ENCODE data around the gene LARP6. TPM values are rescaled to one million over a fixed set of nuclear protein-coding genes. Genes with fewer than 3 reads are reported as not detected.

LARP6 gene
- total and polyA plus RNA-seq, 4 donors = 4.2 to 8.7 (median 6.8) TPM

DNA sequence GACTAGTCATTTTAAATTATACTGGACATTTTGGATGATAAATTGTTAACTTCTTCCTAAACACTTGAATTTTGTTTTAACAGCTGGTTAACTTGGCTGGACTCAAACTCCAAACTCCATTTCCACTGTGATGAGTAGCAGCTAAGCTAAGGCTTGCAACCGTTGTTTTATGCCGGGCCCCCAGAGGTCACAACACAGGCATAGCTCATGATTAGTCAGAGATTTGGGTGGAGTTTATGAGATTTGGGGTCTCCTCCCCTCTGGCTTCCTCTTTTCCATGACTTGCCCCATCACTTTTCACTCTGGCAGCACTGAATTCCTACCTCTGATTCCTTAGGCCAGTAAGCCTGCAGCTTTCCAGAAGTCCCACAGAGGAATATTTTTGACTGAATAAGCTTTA, 25.4 kb upstream of the LARP6 start:
- Histone ChIP-seq H3K27ac (ENCODE audit: low read depth in 1 of 2, low read length in 1 of 2) (no peak overlapping the region), H3K36me3 (ENCODE audit: control insufficient read depth in 4 of 4, insufficient read depth in 4 of 4, low read length in 4 of 4) (no peaks in the 10 kb centered on the region), H3K4me1 (ENCODE audit: control insufficient read depth in 5 of 5, insufficient read depth in 5 of 5, low read length in 5 of 5) (peaks cover 0 to 3% (median 0%) of the 10 kb centered on the region in 5 donors), H3K4me3 (no peak overlapping the region), H3K27me3 (ENCODE audit: control insufficient read depth in 3 of 3, insufficient read depth in 3 of 3, low read length in 2 of 3) (no peaks in the 10 kb centered on the region), H3K9ac (ENCODE audit: insufficient read depth in 1 of 2, low read length in 2 of 2) (no peak overlapping the region), H3K9me3 (ENCODE audit: control insufficient read depth in 4 of 4, insufficient read depth in 3 of 4, low read length in 3 of 4) (no peaks in the 10 kb centered on the region)
- no peak for TF ChIP-seq CTCF (IDR thresholded peaks at IDR 0.05; ENCODE audit: control extremely low read depth, extremely low read depth)
- WGBS, 2 donors = 78 to 87% methylated on average over 2 of the region's 2 CpGs
- ATAC-seq (ENCODE audit: insufficient read depth, low FRiP score) (no peak), DNase-seq (no peak)

GRCh38 chr15:70876683-70877082, 22.7 kb upstream of the LARP6 start:
- no peak for DNase-seq
- no peaks in the 10 kb centered on the region for H3K36me3 ChIP-seq (ENCODE audit: control insufficient read depth in 4 of 4, insufficient read depth in 4 of 4, low read length in 4 of 4)
- 76 to 84% methylated on average over 2 of the region's 2 CpGs for WGBS, 2 donors

DNA sequence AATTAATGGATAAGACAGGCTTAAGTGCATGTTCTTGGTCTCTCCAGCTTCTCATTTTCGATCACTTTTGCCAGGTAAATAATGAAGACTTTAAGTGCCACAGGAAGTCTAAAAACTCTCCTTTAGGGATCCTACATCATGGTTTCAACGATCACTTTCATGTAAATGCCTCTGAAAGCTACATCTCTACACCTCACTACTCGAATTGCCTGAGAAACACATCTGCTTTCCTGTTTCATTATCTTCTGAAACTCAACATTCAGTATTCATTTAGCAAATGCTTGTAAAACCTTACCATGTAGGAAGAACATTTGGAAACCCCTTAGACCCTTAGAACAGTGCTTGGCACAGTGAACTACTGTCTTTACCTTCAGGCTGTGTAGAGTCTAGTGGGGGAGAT, 22.1 kb upstream of the LARP6 start:
- H3K27me3 ChIP-seq (ENCODE audit: control insufficient read depth in 3 of 3, insufficient read depth in 3 of 3, low read length in 2 of 3) = no peaks in the 10 kb centered on the region
- H3K9ac ChIP-seq (ENCODE audit: insufficient read depth in 1 of 2, low read length in 2 of 2) = no peak overlapping the region
- ATAC-seq (ENCODE audit: insufficient read depth, low FRiP score) (no peak), DNase-seq (no peak)
- H3K36me3 ChIP-seq (ENCODE audit: control insufficient read depth in 4 of 4, insufficient read depth in 4 of 4, low read length in 4 of 4) = no peaks in the 10 kb centered on the region
- H3K4me1 ChIP-seq (ENCODE audit: control insufficient read depth in 5 of 5, insufficient read depth in 5 of 5, low read length in 5 of 5) = peaks cover 0 to 3% (median 0%) of the 10 kb centered on the region in 5 donors
- no peak for TF ChIP-seq CTCF (IDR thresholded peaks at IDR 0.05; ENCODE audit: control extremely low read depth, extremely low read depth)
- 64 to 78% methylated on average over 3 of the region's 3 CpGs for WGBS, 2 donors
- H3K27ac ChIP-seq (ENCODE audit: low read depth in 1 of 2, low read length in 1 of 2) = no peak overlapping the region
- H3K4me3 ChIP-seq = no peak overlapping the region
- H3K9me3 ChIP-seq (ENCODE audit: control insufficient read depth in 4 of 4, insufficient read depth in 3 of 4, low read length in 3 of 4) = no peaks in the 10 kb centered on the region

More at GRCh38 chr15:70876683-70877082, 22.7 kb upstream of the LARP6 start:
- peaks cover 0 to 3% (median 0%) of the 10 kb centered on the region in 5 donors for H3K4me1 ChIP-seq (ENCODE audit: control insufficient read depth in 5 of 5, insufficient read depth in 5 of 5, low read length in 5 of 5)
- H3K27me3 ChIP-seq (ENCODE audit: control insufficient read depth in 3 of 3, insufficient read depth in 3 of 3, low read length in 2 of 3) = no peaks in the 10 kb centered on the region
- no peak overlapping the region for H3K27ac ChIP-seq (ENCODE audit: low read depth in 1 of 2, low read length in 1 of 2)
- no peak for TF ChIP-seq CTCF (IDR thresholded peaks at IDR 0.05; ENCODE audit: control extremely low read depth, extremely low read depth)
- H3K9me3 ChIP-seq (ENCODE audit: control insufficient read depth in 4 of 4, insufficient read depth in 3 of 4, low read length in 3 of 4) = no peaks in the 10 kb centered on the region
- no peak overlapping the region for H3K9ac ChIP-seq (ENCODE audit: insufficient read depth in 1 of 2, low read length in 2 of 2)
- no peak for ATAC-seq (ENCODE audit: insufficient read depth, low FRiP score)
- no peak overlapping the region for H3K4me3 ChIP-seq

All from lung (tissue), 12 donors.